SK-N-SH (cell line): Measurements from ENCODE around the gene TWSG1.

Experiments used
- EP300 ChIP-seq, 2 experiments: IDR thresholded peaks; 2 replicates each; pipeline versions ENCODE4 v1.4.0 to v1.6.1; 2012; ENCODE audit warnings: borderline replicate concordance in 1 of 2, low read depth in 1 of 2, low read length in 1 of 2
- GABPA ChIP-seq: IDR thresholded peaks from 2 replicates; pipeline ENCODE4 v1.4.0; 2012; ENCODE audit warnings: low read depth, mild to moderate bottlenecking

- TF ChIP-seq GABPA, result no peak
- TF ChIP-seq EP300 (IDR thresholded peaks at IDR 0.05; ENCODE audit: borderline replicate concordance in 1 of 2, low read depth in 1 of 2, low read length in 1 of 2), result no peak
Measured at GRCh38 chr18:9334329-9334972, at the start of gene TWSG1.
